SU-DHL-6 (cell line): Measurements from ENCODE around the gene ASCC3.

Experiments used
- CTCF ChIP-seq: fragments of 200-600 bp; sonication (generic); IDR thresholded peaks from one replicate; pipeline ENCODE4 v1.5.1; 2017; ENCODE audit warnings: antibody characterized with exemption, mild to moderate bottlenecking, low read length, moderate library complexity; ENCODE audit not compliant: insufficient read depth, poor library complexity, severe bottlenecking
- EZH2phosphoT487 ChIP-seq: fragments of 200-600 bp; sonication (generic), shearing (Covaris generic); conservative IDR thresholded peaks from 2 replicates; pipeline ENCODE4 v1.6.1; 2018; ENCODE audit warnings: mild to moderate bottlenecking, antibody characterized with exemption, low read length, moderate library complexity, mixed read lengths

GRCh38 chr6:100566563-100566962, 314.6 kb downstream of the ASCC3 start:
- TF ChIP-seq CTCF: no peak
- no peak for TF ChIP-seq EZH2phosphoT487
